K562 (cell line): ENCODE results near the gene RPS19. TPM values are rescaled to one million over a fixed set of nuclear protein-coding genes. Genes with fewer than 3 reads are reported as not detected.

Source experiments
- CAMTA2 ChIP-seq: fragments of 250-450 bp; sonication (Bioruptor Pico); conservative IDR thresholded peaks from 2 replicates; pipeline ENCODE4 v1.5.1; 2022
- CBFA2T3 ChIP-seq: fragments of 450-650 bp; IDR thresholded peaks from 2 replicates; pipeline ENCODE4 v1.6.1; 2017
- CEBPG ChIP-seq, 3 experiments: fragments of 200-800 bp in 1 of 3; sonication (Bioruptor generic) in 1 of 3; sonication (generic) in 1 of 3; formaldehyde crosslinking in 1 of 3; IDR thresholded peaks in 2 of 3; conservative IDR thresholded peaks in 1 of 3; 2 replicates each; pipeline versions ENCODE4 v1.6.1 to v1.8.0; 2016 to 2022; ENCODE audit warnings: missing compliant biosample characterization in 2 of 3, missing genetic modification characterization in 2 of 3, mild to moderate bottlenecking in 1 of 3, missing genetic modification reagents in 1 of 3
- CSDE1 ChIP-seq, 2 experiments: fragments of 450-650 bp; IDR thresholded peaks; 2 replicates each; pipeline ENCODE4 v1.6.1; 2016; ENCODE audit warnings: mild to moderate bottlenecking in 1 of 2
- ESRRA ChIP-seq: fragments of 450-650 bp; IDR thresholded peaks from 2 replicates; pipeline ENCODE4 v1.6.1; 2014; ENCODE audit warnings: low read depth, mild to moderate bottlenecking, moderate library complexity, borderline replicate concordance
- FUS ChIP-seq: fragments of 200-400 bp; formaldehyde crosslinking; optimal IDR thresholded peaks from 2 replicates; pipeline ENCODE3; 2017; ENCODE audit warnings: low read depth, low read length
- GTF2F1 ChIP-seq: IDR thresholded peaks from 2 replicates; pipeline ENCODE4 v1.6.1; 2011; ENCODE audit warnings: low read depth, low read length, improper control_type of control experiment
- KLF1 ChIP-seq: fragments of 450-650 bp; IDR thresholded peaks from 2 replicates; pipeline ENCODE4 v1.6.1; 2016; ENCODE audit warnings: missing genetic modification characterization, missing compliant biosample characterization
- L3MBTL2 ChIP-seq: fragments of 450-650 bp; IDR thresholded peaks from 2 replicates; pipeline ENCODE4 v1.6.1; 2016; ENCODE audit warnings: mild to moderate bottlenecking, moderate library complexity
- NELFE ChIP-seq: IDR thresholded peaks from 2 replicates; pipeline ENCODE4 v1.6.1; 2011; ENCODE audit warnings: mild to moderate bottlenecking; ENCODE audit not compliant: insufficient read depth, insufficient read length
- NR2C2 ChIP-seq, 2 experiments: fragments of 200-800 bp in 1 of 2; sonication (Bioruptor generic) in 1 of 2; sonication (generic) in 1 of 2; formaldehyde crosslinking in 1 of 2; IDR thresholded peaks; 2 replicates each; pipeline versions ENCODE4 v1.6.1 to v1.8.0; 2016 to 2022; ENCODE audit warnings: mild to moderate bottlenecking in 1 of 2, missing compliant biosample characterization in 1 of 2, missing genetic modification characterization in 1 of 2, missing genetic modification reagents in 1 of 2
- POLR2A ChIP-seq: fragments of 450-650 bp; conservative IDR thresholded peaks from 2 replicates; pipeline ENCODE4 v1.6.1; 2016
- RBM39 ChIP-seq: fragments of 200-400 bp; formaldehyde crosslinking; optimal IDR thresholded peaks from 2 replicates; pipeline ENCODE3; 2018; ENCODE audit warnings: low read depth, low read length
- SNIP1 ChIP-seq: fragments of 450-650 bp; IDR thresholded peaks from 2 replicates; pipeline ENCODE4 v1.7.1; 2017; ENCODE audit warnings: low read depth, mild to moderate bottlenecking
- ZBTB26 ChIP-seq: fragments of 450-650 bp; formaldehyde crosslinking; IDR thresholded peaks from 2 replicates; pipeline ENCODE4 v1.4.0; 2022; ENCODE audit warnings: missing genetic modification characterization
- ZC3H4 ChIP-seq: sonication (generic); formaldehyde crosslinking; IDR thresholded peaks from 2 replicates; pipeline ENCODE4 v1.9.0; 2021; ENCODE audit warnings: missing genetic modification reagents, borderline replicate concordance
- ZFP36 ChIP-seq: fragments of 150-350 bp; IDR thresholded peaks from 2 replicates; pipeline ENCODE4 v1.6.1; 2018; ENCODE audit warnings: low read length, low read depth; ENCODE audit not compliant: partially characterized antibody
- ZKSCAN1 ChIP-seq: fragments of 150-350 bp; IDR thresholded peaks from 2 replicates; pipeline ENCODE4 v1.6.1; 2016; ENCODE audit warnings: low read depth, low read length
- ZNF12 ChIP-seq: sonication (generic); formaldehyde crosslinking; IDR thresholded peaks from 2 replicates; pipeline ENCODE4 v1.4.0; 2020; ENCODE audit warnings: mild to moderate bottlenecking, missing genetic modification reagents
- ZNF561 ChIP-seq: fragments of 450-650 bp; formaldehyde crosslinking; conservative IDR thresholded peaks from 2 replicates; pipeline ENCODE4 v1.4.0; 2020; ENCODE audit warnings: mild to moderate bottlenecking, moderate library complexity
- polyA plus RNA-seq, 8 experiments: library from polyadenylated mRNA; depleted of rRNA in 4 of 8; stranded (reverse) in 5 of 8; unstranded in 3 of 8; fragments of >200 nt; fragmentation: Nextera tagmentation in 2 of 8; fragmentation: Illumina TruSeq in 1 of 8; extraction: Ambion mirVana in 2 of 8; extraction: Trizol in 1 of 8; gene quantifications; 2 replicates each; pipeline versions ENCODE4 v1.2.1 to v1.2.3, GENCODE V29; 2011 to 2014; ENCODE audit warnings: inconsistent platforms in 1 of 8, missing spikeins in 1 of 8
- total RNA-seq, 7 experiments: library from RNA; depleted of rRNA in 6 of 7; stranded (reverse); fragments of >200 nt in 6 of 7; fragmentation: Illumina TruSeq in 2 of 7; extraction: Trizol in 2 of 7; gene quantifications; 2 replicates each; pipeline versions ENCODE4 v1.2.1 to v1.2.3, GENCODE V29; 2011 to 2021; ENCODE audit warnings: low replicate concordance in 1 of 7
- TF ChIP-seq, protein P1 (sequence below): conservative IDR thresholded peaks from 2 replicates; pipeline ENCODE4 v1.6.1; 2011; ENCODE audit warnings: low read depth, mild to moderate bottlenecking, low read length; ENCODE audit not compliant: control insufficient read depth

Gene RPS19
- total and polyA plus RNA-seq, 9 of the 15 experiments (the other 6 are each of a cell fraction or from before 2014, with no cell fraction given) = 1,964 to 3,408 (median 2,747) TPM

DNA sequence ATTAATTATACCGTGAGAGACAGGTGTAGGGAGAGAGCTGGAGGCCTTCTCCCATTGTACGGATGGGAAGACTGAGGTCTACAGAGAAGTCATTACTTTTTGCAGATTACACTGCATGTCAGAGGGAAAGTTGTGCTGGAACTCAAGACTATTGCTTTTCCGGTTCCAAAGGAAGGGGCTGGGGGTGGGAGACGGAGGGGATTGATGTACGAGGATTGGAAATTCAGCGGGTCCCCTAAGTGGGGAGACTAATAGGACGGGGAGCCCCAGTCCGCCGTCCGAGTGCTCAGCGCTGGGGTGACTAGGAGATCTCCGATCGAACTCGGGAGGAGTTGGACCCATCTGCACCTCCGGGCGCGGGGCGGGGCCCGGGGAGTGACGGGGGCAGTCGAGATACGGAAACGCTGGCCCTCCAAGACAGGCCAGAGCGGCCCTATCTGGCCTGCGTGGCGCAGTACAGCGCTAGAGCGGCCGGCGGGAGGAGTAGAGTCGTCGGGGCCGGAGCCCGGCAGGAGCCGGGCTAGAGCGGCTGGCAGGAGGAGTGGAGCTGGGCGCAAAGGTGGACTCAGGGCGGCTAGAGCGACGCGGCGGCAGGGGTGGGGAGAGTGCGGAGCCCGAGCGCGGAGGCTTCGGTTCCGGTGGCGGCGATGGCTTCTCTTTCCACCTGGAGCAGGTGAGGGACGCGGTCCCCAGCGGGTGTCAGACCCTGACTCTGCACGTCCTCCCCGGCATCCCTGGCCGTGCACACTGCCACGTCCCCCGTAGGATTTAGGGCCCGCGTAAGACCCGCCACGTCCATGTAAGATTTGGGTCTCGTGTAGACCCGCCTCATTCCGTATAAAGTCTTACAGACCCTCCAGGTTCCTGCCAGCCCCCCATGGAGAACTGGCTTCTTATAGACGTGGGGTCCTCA lies 24.0 kb downstream of the RPS19 start (continued):
- TF ChIP-seq ZBTB26 (CRISPR knock-in tag) (peak; percentile 15; the same call in 1 of the 2 replicates), KLF1 (no peak), CSDE1 (IDR thresholded peaks at IDR 0.05) (0 out of 4 replicates have a peak, but pooled peaks of 1 of the 2 experiments have one; percentile 60), ZC3H4 (CRISPR knock-in tag) (no peak), POLR2A (peak; percentile 91), CEBPG (CRISPR knock-in tag; IDR thresholded peaks at IDR 0.05) (no peak), CEBPG (tag; conservative IDR thresholded peaks at IDR 0.05 in 1 of 2, IDR thresholded peaks at IDR 0.05 in 1 of 2) (no peak), GTF2F1 (no peak), SNIP1 (peak; percentile 100), ZNF561 (CRISPR knock-in tag) (no peak), ESRRA (peak; percentile 82), ZKSCAN1 (peak; percentile 59; the same call in 1 of the 2 replicates), NR2C2 (CRISPR knock-in tag; IDR thresholded peaks at IDR 0.05) (peak; percentile 25; the same call in 1 of the 2 replicates), NR2C2 (tag; IDR thresholded peaks at IDR 0.05) (peak; percentile 75; the same call in 1 of the 2 replicates), NELFE (no peak), FUS (no peak), CAMTA2 (CRISPR knock-in tag) (0 out of 2 replicates have a peak, but pooled peaks have one; percentile 38), L3MBTL2 (no peak; the same call in 1 of the 2 replicates), CBFA2T3 (no peak; the same call in 1 of the 2 replicates), ZNF12 (0 out of 2 replicates have a peak, but pooled peaks have one; percentile 22), ZFP36 (peak; percentile 31), RBM39 (peak; percentile 74)
- TF ChIP-seq, protein P1, sequence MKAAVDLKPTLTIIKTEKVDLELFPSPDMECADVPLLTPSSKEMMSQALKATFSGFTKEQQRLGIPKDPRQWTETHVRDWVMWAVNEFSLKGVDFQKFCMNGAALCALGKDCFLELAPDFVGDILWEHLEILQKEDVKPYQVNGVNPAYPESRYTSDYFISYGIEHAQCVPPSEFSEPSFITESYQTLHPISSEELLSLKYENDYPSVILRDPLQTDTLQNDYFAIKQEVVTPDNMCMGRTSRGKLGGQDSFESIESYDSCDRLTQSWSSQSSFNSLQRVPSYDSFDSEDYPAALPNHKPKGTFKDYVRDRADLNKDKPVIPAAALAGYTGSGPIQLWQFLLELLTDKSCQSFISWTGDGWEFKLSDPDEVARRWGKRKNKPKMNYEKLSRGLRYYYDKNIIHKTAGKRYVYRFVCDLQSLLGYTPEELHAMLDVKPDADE = peak; percentile 80
